ENCODE data around the gene SLC1A5.

The SLC1A5 gene

DNA sequence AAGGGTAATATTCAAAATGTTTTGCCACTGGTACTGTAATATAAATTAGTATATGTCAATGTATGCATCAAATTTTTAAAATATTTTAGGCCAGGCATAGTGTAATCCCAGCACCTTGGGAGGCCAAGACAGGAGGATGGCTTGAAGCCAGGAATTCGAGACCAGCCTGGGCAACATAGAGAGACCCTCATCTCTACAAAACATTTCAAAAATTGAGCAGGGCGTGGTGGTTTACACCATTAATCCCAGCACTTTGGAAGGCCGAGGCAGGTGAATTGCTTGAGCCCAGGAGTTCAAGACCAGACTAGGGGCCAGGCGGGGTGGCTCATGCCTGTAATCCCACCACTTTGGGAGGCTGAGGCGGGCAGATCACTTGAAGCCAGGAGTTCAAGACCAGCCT is 28.0 kb downstream of the SLC1A5 start:
- no peak overlapping the region for H2AFZ ChIP-seq (ENCODE audit: low read depth, low read length)
- TF ChIP-seq, protein P1, sequence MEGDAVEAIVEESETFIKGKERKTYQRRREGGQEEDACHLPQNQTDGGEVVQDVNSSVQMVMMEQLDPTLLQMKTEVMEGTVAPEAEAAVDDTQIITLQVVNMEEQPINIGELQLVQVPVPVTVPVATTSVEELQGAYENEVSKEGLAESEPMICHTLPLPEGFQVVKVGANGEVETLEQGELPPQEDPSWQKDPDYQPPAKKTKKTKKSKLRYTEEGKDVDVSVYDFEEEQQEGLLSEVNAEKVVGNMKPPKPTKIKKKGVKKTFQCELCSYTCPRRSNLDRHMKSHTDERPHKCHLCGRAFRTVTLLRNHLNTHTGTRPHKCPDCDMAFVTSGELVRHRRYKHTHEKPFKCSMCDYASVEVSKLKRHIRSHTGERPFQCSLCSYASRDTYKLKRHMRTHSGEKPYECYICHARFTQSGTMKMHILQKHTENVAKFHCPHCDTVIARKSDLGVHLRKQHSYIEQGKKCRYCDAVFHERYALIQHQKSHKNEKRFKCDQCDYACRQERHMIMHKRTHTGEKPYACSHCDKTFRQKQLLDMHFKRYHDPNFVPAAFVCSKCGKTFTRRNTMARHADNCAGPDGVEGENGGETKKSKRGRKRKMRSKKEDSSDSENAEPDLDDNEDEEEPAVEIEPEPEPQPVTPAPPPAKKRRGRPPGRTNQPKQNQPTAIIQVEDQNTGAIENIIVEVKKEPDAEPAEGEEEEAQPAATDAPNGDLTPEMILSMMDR (IDR thresholded peaks at IDR 0.05; ENCODE audit: borderline replicate concordance, extremely low read depth, low read length, poor library complexity, severe bottlenecking), result no peak
- no peak for TF ChIP-seq EZH2 (IDR thresholded peaks at IDR 0.05; ENCODE audit: borderline replicate concordance, low read depth, low read length, severe bottlenecking)
- no peaks in the 10 kb centered on the region for H3K27me3 ChIP-seq (ENCODE audit: insufficient read depth, low read length, poor library complexity)
- H3K27ac ChIP-seq (ENCODE audit: low read length), result no peak overlapping the region
- no peak overlapping the region for H3K9ac ChIP-seq (ENCODE audit: low read depth, low read length)
- no peak overlapping the region for H3K4me2 ChIP-seq (ENCODE audit: insufficient read depth, low read length)
- H3K79me2 ChIP-seq (ENCODE audit: insufficient read depth, low read length), result no peaks in the 10 kb centered on the region
- H3K36me3 ChIP-seq (ENCODE audit: insufficient read depth, low read length), result peaks cover 20% of the 10 kb centered on the region
- H3K4me1 ChIP-seq (ENCODE audit: insufficient read depth, low read length), result no peaks in the 10 kb centered on the region
- H3K4me3 ChIP-seq (ENCODE audit: low read depth in 1 of 2, low read length in 2 of 2), result no peak overlapping the region
- H4K20me1 ChIP-seq (ENCODE audit: insufficient read depth, low read length), result peaks cover 10% of the 10 kb centered on the region; the same call in 1 of the 2 replicates
- DNase-seq (no peak), ATAC-seq (ENCODE audit: insufficient read depth, low read depth) (no peak)
- no peaks in the 10 kb centered on the region for H3K9me3 ChIP-seq (ENCODE audit: insufficient read depth, low read length, severe bottlenecking)

DNA sequence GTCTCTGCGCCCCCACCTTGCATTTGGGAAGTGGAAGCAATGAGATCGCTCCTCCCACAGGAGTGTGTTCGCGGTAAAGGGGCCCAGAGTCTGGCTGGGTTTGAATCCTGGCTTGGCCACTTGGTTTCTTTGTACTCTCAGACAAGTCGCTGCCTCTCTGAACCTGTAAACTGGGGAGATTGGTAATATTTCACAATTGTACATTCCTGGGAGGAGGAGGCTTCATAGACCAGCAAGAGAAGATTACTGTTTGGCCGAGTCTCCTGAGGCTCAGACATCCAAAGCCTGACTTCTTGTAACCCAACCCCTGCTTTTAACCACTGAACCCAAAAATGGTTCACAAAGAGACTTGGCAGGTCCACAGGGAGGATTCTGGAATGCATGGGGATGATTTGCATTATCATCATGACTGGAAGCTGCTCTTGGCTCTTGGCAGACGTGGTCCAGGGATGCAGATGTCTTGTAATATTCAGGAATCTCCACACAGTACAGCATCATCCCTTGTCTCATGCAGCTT is 28.5 kb downstream of the SLC1A5 start:
- Histone ChIP-seq H3K36me3 (ENCODE audit: insufficient read depth, low read length) (peaks cover 20% of the 10 kb centered on the region), H4K20me1 (ENCODE audit: insufficient read depth, low read length) (peaks cover 10% of the 10 kb centered on the region; the same call in 1 of the 2 replicates), H3K79me2 (ENCODE audit: insufficient read depth, low read length) (no peaks in the 10 kb centered on the region), H3K27me3 (ENCODE audit: insufficient read depth, low read length, poor library complexity) (no peaks in the 10 kb centered on the region), H3K4me1 (ENCODE audit: insufficient read depth, low read length) (no peaks in the 10 kb centered on the region), H2AFZ (ENCODE audit: low read depth, low read length) (no peak overlapping the region), H3K4me3 (ENCODE audit: low read depth in 1 of 2, low read length in 2 of 2) (no peak overlapping the region), H3K27ac (ENCODE audit: low read length) (no peak overlapping the region), H3K9ac (ENCODE audit: low read depth, low read length) (no peak overlapping the region), H3K9me3 (ENCODE audit: insufficient read depth, low read length, severe bottlenecking) (no peaks in the 10 kb centered on the region), H3K4me2 (ENCODE audit: insufficient read depth, low read length) (no peak overlapping the region)
- TF ChIP-seq, protein P1 (IDR thresholded peaks at IDR 0.05; ENCODE audit: borderline replicate concordance, extremely low read depth, low read length, poor library complexity, severe bottlenecking), result no peak
- TF ChIP-seq EZH2 (IDR thresholded peaks at IDR 0.05; ENCODE audit: borderline replicate concordance, low read depth, low read length, severe bottlenecking), result no peak
- DNase-seq (no peak), ATAC-seq (ENCODE audit: insufficient read depth, low read depth) (no peak)

DNA sequence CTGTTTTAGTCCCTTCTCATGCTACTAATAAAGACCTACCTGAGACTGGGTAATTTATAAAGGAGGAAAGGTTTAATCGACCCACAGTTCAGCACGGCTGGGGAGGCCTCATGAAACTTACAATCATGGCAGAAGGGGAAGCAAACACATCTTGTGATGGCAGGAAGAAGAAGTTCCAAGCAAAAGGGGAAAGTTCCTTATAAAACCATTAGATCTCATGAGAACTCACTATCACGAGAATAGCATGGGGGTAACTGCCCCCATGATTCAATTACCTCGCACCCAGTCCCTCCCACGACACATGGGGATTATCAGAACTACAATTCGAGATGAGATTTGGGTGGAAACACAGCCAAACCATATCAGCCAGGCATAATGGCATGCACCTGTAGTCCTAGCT is 29.2 kb downstream of the SLC1A5 start:
- Histone ChIP-seq H2AFZ (ENCODE audit: low read depth, low read length) (no peak overlapping the region), H3K27me3 (ENCODE audit: insufficient read depth, low read length, poor library complexity) (no peaks in the 10 kb centered on the region), H3K4me2 (ENCODE audit: insufficient read depth, low read length) (no peak overlapping the region), H3K4me3 (ENCODE audit: low read depth in 1 of 2, low read length in 2 of 2) (no peak overlapping the region), H3K79me2 (ENCODE audit: insufficient read depth, low read length) (no peaks in the 10 kb centered on the region), H3K4me1 (ENCODE audit: insufficient read depth, low read length) (no peaks in the 10 kb centered on the region), H3K9ac (ENCODE audit: low read depth, low read length) (no peak overlapping the region), H3K27ac (ENCODE audit: low read length) (no peak overlapping the region), H3K9me3 (ENCODE audit: insufficient read depth, low read length, severe bottlenecking) (no peaks in the 10 kb centered on the region), H4K20me1 (ENCODE audit: insufficient read depth, low read length) (peaks cover 10% of the 10 kb centered on the region; the same call in 1 of the 2 replicates), H3K36me3 (ENCODE audit: insufficient read depth, low read length) (peaks cover 20% of the 10 kb centered on the region)
- DNase-seq (no peak), ATAC-seq (ENCODE audit: insufficient read depth, low read depth) (no peak)
- TF ChIP-seq, protein P1 (IDR thresholded peaks at IDR 0.05; ENCODE audit: borderline replicate concordance, extremely low read depth, low read length, poor library complexity, severe bottlenecking), result no peak
- no peak for TF ChIP-seq EZH2 (IDR thresholded peaks at IDR 0.05; ENCODE audit: borderline replicate concordance, low read depth, low read length, severe bottlenecking)

DNA sequence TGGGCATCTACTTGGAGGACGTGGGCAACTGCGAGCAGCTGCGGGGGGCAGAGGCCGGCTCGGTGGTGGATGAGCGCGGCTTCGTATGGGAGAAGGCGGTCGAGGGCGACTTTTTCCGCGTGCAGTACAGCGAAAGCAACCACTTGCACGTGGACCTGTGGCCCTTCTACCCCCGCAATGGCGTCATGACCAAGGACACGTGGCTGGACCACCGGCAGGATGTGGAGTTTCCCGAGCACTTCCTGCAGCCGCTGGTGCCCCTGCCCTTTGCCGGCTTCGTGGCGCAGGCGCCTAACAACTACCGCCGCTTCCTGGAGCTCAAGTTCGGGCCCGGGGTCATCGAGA is 31.9 kb downstream of the SLC1A5 start:
- no peak overlapping the region for H3K4me2 ChIP-seq (ENCODE audit: insufficient read depth, low read length)
- no peaks in the 10 kb centered on the region for H3K4me1 ChIP-seq (ENCODE audit: insufficient read depth, low read length)
- TF ChIP-seq, protein P1 (IDR thresholded peaks at IDR 0.05; ENCODE audit: borderline replicate concordance, extremely low read depth, low read length, poor library complexity, severe bottlenecking), result no peak
- no peak for TF ChIP-seq EZH2 (IDR thresholded peaks at IDR 0.05; ENCODE audit: borderline replicate concordance, low read depth, low read length, severe bottlenecking)
- no peaks in the 10 kb centered on the region for H3K27me3 ChIP-seq (ENCODE audit: insufficient read depth, low read length, poor library complexity)
- no peaks in the 10 kb centered on the region for H3K9me3 ChIP-seq (ENCODE audit: insufficient read depth, low read length, severe bottlenecking)
- no peaks in the 10 kb centered on the region for H3K79me2 ChIP-seq (ENCODE audit: insufficient read depth, low read length)
- H3K9ac ChIP-seq (ENCODE audit: low read depth, low read length), result no peak overlapping the region
- H4K20me1 ChIP-seq (ENCODE audit: insufficient read depth, low read length), result peaks cover 13% of the 10 kb centered on the region; the same call in 1 of the 2 replicates
- H3K27ac ChIP-seq (ENCODE audit: low read length), result no peak overlapping the region
- DNase-seq (no peak), ATAC-seq (ENCODE audit: insufficient read depth, low read depth) (no peak)
- no peak overlapping the region for H3K4me3 ChIP-seq (ENCODE audit: low read depth in 1 of 2, low read length in 2 of 2)
- H3K36me3 ChIP-seq (ENCODE audit: insufficient read depth, low read length), result peaks cover 25% of the 10 kb centered on the region
- H2AFZ ChIP-seq (ENCODE audit: low read depth, low read length), result no peak overlapping the region

Data from DND-41 (cell line).